SK-N-DZ (cell line): ENCODE results near the gene SERPINA1. TPM values are rescaled to one million over a fixed set of nuclear protein-coding genes. Genes with fewer than 3 reads are reported as not detected.
"Not testable (repeated sequence)": the region's sequence is repeated elsewhere in the genome, so short reads cannot be mapped to it uniquely, and the experiment has no call there.

Experiments used
- DNase-seq: peaks from one replicate; pipeline ENCODE4 v3.0.0-alpha.2; 2015; ENCODE audit warnings: low spot score
- polyA plus RNA-seq, 2 experiments: library from polyadenylated mRNA; depleted of rRNA; stranded (reverse); fragments of >200 nt; gene quantifications; 2 replicates each; pipeline ENCODE4 v1.2.3, GENCODE V29; 2014

Gene SERPINA1
- not detected in 2 replicates for polyA plus RNA-seq (2014; cell fraction: cytosol; rRNA removed)
- polyA plus RNA-seq (2014; cell fraction: nucleus; rRNA removed): not detected in 2 replicates

GRCh38 chr14:94388384-94389103 lies at the start of gene SERPINA1:
Gene SERPINA1 (minus strand): TSS chr14:94388602. CDS start chr14:94383237, 5,365 bp downstream.
- no peak for DNase-seq

DNA sequence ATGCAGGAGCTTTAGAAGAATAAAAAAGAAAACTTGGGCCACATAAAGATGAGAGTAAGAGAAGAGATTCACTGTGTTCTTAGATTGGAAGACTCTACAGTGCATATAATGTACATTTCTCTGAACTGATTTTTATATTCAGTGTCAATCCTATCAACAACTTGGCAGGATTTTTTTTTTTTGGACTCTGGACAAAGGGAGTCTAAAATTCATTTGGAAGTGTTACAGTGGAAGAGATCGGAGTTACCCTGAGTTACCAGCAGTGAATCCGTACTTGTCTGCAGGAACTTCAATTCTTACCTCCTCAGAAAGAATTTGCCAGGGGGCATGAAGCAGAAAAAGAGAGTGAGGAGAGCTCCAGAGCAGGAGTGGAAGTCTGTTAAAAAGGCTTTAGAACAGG lies 40.2 kb upstream of the SERPINA1 start:
- no peak for DNase-seq

DNA sequence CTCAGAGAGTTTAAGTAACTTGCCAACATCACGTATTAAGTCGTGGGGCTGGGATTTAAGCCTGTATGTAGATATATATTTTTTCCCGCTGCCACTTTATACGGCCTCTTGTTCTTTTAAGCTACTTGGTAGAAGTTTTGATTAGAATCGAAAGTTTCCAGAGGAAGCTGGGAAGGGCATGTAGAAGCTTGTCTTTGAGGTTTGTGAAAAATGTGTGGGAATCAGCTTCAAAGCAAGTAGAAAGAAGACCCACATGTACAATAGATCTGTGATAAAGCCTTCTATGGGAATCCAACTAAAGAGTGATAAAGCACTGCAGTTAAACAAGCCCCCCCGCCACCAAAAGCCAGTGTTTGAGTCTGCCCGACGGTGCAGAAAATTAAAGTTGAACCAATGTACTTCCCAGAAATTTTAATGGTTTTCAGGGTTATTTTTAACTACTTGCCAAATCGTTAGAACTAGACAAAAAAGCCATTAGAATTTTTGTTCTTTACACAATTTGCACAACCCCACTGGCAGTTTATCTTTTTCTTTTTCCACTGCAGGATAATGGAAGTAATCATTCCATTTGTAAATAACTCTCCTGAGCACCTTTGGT lies 38.7 kb upstream of the SERPINA1 start:
- DNase-seq: no peak

DNA sequence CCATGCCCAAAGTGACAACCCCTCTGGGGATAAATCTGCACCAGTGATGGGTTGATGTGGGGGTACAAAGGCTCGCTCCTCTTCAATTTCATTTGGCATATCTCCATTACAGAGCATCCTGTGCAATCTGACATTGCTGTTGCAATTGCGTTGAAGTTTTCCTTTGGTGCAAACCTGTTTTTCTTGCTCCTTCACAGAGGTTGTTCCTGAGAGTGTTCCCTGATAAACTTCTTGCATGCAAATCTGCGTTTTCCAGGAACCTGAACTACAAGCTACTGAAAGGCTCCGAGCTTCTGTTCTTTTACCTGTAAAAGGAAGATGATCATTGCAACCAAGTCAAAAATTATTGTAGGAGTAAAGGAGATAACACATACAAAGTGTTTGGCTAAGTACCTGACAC lies 38.1 kb upstream of the SERPINA1 start:
- no peak for DNase-seq

DNA sequence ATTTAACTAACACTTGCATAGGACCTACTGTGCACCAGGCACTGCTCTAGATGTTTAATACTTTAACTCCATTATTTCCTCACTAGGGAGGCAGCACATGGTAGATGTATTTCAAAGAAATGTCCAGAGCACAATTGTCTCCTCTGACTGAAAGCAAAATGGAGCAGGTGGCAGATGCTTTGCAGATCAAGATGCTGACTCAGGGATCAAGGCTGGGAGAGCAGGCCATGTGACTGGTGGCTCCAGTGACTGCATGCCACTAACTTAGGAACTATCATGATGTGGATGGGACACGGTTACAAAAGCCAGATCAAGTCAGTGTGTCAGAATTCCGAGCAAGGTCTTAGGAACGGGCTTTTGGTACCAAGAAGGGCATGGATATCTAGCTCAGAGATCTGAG lies 36.0 kb upstream of the SERPINA1 start:
- DNase-seq: no peak

DNA sequence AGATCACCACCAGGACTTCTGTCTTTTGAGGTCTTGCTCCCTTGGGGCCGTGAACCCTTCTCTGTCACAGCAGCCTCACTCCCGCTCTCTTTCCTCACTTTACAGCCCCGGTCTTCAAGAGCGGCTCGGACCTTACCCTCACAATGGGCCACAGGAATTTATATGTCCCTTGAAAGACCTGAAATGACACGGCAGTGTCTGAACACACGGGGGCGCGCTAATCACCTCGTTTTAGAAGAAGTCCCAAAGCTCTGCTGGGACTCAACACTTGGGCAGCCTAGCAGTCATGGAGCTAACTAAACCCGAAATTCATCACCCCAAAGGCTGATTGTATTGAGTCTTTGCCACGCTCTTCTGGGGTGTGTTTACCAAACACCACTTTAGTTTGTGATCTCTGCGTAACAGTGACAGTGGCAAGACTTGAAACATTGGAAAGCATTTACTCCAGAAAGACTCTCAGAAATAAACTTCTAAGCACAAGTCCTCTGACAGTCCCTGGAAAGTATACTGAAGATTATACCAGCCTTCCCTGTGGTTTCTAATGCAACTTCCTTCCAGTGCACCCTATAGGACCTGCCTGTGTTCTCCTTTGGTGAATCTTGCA lies 35.2 kb upstream of the SERPINA1 start:
- DNase-seq: peak; percentile 20

DNA sequence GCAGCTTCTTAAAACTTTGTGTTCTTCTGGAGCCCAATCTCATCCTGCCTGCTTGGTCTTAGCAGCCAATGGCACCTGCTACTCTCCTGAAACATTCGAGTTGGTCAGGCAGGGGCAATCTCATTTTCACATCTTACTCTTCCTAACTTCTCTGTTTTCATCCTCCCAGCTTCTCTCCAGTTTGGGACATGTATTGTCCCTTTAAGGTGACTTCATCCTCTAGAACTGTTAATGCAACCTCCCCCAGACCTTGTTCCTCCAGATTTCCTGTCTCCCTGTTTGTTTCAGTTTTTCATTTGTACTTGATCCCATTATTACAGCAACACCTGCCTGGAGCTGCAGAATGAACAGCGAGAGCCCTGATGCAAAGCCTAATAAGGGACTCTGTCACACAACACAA lies 32.9 kb upstream of the SERPINA1 start:
- no peak for DNase-seq

- not testable (repeated sequence) for DNase-seq
These were observed 29.2 kb upstream of the SERPINA1 start for GRCh38 chr14:94417497-94418205.

DNA sequence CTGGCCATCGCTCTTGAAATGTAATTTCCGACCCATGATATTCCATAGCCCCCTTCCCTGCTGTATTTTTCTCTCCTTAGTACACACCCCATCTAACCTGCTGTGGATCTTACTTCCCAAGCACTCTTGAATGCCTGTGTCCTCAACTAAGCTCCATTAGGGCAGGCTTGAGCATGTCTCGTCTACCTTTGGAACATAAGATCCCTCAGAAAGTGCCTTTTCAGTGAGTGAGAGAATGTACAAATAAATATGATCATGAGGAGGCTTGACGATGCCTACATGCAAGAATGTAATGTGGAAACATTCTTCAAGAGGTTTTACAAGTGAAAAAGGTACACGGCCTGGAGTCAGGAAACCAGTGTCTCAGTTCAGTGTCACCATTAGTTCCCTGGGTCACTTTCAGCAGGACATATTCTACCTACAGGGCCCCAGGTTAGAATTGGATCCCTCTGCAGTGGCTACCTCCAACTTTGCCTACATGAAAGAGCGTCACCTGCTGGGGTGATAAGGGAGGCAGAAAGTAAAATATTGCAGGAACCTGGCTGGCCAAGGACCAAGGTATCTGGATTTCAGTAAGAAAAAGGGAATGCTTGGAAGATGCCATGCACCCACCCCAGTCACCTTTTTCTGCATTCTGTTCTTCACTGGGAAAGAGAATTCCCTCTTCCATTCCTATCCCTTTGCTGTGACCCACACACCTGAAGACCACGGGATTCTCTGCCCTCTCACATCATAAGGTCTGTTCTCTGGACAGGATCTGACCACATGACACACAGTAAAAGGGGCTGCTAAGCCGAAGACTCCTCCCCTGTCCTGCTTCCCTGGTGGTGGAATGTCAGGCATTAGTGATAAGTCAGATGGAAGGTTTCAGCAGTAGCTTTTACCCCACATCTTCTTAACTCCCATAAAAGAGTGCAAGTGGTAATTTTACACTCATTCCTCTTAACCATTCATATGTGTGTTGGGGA lies 24.6 kb upstream of the SERPINA1 start:
- no peak for DNase-seq

- no peak for DNase-seq
These were observed 23.2 kb upstream of the SERPINA1 start for GRCh38 chr14:94411638-94412037.

DNA sequence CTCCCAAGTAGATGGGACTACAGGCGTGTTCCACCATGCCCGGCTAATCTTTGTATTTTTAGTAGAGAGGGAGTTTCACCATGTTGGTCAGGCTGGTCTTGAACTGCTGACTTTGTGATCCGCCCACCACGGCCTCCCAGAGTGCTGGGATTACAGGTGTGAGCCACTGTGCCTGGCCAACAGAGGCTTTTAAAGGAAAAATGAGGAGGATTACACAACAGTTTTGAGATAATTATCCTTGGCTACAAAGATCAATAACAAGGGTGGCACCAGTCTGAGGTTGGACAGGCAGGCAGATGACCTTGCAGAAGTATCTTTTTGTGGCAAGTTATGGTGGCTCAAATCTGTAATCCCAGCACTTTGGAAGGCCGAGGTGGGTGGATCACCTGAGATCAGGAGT lies 21.0 kb upstream of the SERPINA1 start:
- not testable (repeated sequence) for DNase-seq

GRCh38 chr14:94408546-94409095 lies 20.2 kb upstream of the SERPINA1 start:
- no peak for DNase-seq

- no peak for DNase-seq
These were observed 19.5 kb upstream of the SERPINA1 start for GRCh38 chr14:94407906-94408305.

- no peak for DNase-seq
These were observed 18.5 kb upstream of the SERPINA1 start for GRCh38 chr14:94406910-94407309.

- no peak for DNase-seq
These were observed 17.1 kb upstream of the SERPINA1 start for GRCh38 chr14:94405486-94405885.

DNA sequence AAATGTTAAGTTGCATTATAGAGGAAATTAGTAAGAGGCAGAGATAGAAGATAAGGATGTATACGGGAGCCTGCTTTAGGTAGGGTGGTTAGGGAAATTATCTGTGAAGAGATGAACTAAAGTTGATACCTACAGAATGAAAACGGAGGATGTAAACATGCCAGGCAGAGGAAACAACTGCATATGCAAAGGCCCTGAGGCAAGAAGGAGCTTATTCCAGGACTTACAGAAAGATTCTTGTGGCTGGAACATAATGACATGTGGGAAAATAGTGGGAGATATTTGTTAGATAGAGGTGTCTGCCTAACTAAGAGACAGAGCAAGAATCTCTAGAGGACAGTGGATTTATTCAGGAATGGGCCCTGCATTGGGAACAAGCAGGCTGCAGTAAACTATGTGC lies 16.2 kb upstream of the SERPINA1 start:
- no peak for DNase-seq

DNA sequence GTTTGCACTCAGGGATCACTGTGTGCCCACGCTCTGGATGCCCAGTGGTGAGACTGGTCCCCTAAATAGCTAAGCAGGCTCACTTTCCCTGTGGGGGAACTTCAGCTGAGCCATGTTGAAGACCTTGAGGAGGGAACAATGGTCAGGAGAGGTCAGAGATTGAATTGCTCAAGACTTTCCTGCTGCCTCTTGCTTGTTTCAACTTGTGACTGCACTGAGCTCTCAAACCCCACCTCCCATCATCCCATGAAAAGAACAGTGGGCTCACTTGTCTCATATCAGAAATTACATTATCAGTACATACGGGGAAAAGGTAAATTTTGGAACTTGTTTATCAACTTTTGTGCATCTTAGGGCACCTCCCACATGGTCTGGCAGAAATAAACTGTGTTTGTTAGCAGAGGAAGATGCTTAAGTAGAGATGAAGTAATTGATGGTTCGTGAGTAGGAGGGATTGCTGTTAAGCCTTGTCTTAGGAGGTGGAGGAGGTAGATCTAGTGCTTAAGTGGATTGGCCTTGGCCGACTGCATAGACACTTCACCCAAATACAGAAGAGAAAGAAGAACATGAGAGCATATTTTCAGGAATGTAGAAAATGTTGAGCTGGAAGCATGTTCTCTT lies 15.0 kb upstream of the SERPINA1 start:
- no peak for DNase-seq

- DNase-seq: no peak
These were observed 12.7 kb upstream of the SERPINA1 start for GRCh38 chr14:94401083-94401482.

- DNase-seq: no peak
These were observed 12.0 kb upstream of the SERPINA1 start for GRCh38 chr14:94400422-94400841.

GRCh38 chr14:94398536-94398935 lies 10.1 kb upstream of the SERPINA1 start:
- no peak for DNase-seq
